GOT3 (cell line): ENCODE measurements around the gene OIP5.

ENCODE experiments used
- DNase-seq: peaks from one replicate; lab custom pipeline; 2025; ENCODE audit warnings: mixed read lengths; lab: John Stamatoyannopoulos, UW

The OIP5 gene

DNA sequence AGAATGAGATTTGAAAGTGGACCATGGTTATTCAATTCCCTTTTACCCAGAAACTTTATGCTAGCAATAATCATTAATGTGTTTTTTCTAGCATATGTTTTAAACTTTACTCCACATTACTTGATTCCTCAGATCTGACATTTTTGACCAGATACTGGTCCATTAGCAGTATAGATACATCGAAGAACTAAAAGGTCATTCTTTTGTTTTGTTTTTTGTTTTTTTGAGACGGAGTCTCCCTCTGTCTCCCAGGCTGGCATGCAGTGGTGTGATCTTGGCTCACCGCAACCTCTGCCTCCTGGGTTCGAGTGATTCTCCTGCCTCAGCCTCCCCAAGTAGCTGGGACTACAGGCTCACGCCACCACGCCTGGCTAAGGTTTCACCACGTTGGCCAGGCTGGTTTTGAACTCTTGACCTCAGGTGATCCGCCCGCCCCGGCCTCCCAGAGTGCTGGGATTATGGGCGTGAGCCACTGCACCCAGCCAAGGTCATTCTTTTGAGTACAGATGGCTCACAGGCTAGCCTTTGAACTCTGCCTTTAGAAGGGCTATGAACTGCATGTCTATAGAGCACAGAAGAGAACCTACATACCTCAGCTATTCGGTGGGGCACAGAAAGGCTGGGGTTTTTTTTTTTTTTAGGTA lies 72.7 kb downstream of the OIP5 start:
- DNase-seq, result no peak
